SKM-1 (cell line): ENCODE data around the gene LRRC40.
"Not testable (repeated sequence)": the region's sequence is repeated elsewhere in the genome, so short reads cannot be mapped to it uniquely, and the experiment has no call there.

Experiments used
- DNase-seq: peaks from one replicate; lab custom pipeline; 2025; ENCODE audit not compliant: unreplicated experiment; lab: John Stamatoyannopoulos, UW

Gene LRRC40

DNA sequence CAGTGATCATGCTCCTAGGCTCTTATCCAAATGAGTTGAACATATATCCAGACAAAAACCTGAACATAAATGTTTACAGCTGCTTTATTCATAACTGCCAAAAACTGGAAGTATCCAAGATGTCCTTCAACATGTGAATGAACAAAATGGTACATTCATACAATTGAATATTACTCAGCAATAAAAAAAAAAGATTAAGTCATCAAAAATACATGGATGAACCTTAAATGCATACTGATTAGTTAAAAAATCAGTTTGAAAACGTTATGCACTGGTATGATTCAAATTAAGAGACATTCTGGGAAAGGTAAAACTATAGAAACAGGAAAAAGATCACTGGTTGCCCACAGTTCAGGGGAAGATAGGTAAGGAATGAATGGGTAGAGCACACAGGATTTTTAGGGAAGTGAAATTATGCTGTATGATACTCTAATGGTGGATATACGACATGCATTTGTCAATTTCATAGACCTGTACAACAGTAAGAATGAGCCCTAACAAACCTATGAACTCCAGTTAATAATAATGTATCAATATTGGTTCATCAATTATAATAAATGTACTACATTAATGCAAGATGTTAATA, 3.1 kb downstream of the LRRC40 start:
- DNase-seq, result no peak

DNA sequence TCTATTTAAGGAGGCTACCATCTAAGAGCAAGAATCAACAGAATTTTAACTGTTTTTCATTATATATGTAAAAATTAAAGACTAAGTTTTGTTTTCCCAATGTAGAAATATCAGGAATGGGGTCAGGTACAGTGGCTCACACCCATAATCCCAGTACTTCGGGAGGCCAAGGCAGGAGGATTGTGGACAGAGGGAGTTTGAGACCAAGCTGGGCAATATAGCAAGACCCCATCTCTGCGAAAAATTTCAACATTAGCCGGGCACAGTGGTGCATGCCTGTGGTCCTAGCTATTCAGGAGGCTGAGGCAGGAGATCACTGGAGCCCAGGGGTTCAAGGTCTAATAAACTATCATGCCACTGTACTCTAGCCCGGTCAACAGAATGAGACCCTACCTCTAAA, 5.3 kb downstream of the LRRC40 start:
- DNase-seq, result no peak

DNA sequence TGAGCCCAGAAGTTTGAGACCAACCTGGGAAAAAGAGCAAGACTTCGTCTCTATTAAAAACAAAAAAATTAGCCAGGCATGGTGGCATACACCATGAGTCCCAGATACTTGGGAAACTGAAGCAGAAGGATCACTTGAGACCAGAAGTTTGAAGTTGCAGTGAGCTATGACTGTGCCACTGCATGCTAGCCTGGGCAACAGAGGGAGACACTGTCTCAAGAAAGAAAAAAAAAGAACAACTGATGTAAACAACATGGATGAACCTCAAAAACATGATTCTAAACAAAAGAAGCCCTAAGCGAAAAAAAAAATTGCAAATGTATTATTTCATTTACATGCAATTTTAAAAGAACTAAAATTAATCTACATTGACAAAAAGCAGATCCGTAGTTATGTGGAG, 9.0 kb downstream of the LRRC40 start:
- no peak for DNase-seq

GRCh38 chr1:70195342-70195741, 10.0 kb downstream of the LRRC40 start:
- no peak for DNase-seq

- no peak for DNase-seq
These were observed 10.8 kb downstream of the LRRC40 start for GRCh38 chr1:70194601-70195000.

DNA sequence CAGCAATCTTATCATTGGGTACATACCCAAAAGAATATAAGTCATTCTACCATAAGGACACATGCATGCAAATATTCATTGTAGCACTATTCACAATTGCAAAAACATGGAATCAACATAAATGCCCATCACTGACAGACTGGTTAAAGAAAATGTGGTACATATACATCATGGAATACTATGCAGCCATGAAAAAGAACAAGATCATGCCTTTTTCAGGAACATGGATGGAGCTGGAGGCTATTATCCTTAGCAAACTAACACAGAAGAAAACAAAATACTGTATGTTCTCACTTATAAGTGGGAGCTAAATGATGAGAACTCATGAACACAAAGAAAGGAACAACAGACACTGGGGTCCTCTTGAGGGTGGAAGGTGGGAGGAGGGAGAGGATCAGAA, 12.9 kb downstream of the LRRC40 start:
- DNase-seq, result not testable (repeated sequence)

GRCh38 chr1:70190180-70190579, 15.2 kb downstream of the LRRC40 start:
- DNase-seq, result no peak

DNA sequence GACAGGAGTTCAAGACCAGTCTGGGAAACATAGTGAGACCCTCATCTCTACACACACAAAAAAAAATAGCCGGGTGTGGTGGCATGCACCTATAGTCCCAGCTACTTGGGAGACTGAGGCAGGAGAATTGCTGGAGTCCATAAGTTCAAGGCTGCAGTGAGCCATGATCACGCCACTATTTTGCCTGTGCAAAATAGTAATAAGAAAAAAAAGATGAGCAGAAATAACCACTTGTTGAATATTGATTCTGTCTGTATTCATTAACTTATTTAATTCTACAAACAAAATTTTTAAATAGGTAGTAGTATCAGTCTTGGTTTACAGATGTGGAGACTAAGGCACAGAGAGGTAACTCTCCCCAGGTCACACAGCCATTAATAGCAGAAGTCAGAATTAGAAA, 16.9 kb downstream of the LRRC40 start:
- DNase-seq, result no peak

DNA sequence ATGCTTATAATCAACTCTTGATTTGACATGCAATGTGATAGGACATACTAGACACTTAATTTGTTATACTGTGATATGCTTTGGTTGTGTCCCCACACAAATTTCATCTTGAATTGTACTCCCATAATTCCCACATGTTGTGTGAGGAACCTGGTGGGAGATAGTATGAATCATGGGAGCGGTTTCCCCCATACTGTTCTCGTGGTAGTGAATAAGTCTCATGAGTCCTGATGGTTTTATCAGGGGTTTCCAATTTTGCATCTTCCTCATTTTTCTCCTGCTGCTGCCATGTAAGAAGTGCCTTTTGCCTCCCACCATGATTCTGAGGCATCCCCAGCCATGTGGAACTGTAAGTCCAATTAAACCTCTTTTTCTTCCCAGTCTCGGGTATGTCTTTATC, 20.2 kb downstream of the LRRC40 start:
- DNase-seq, result not testable (repeated sequence)

DNA sequence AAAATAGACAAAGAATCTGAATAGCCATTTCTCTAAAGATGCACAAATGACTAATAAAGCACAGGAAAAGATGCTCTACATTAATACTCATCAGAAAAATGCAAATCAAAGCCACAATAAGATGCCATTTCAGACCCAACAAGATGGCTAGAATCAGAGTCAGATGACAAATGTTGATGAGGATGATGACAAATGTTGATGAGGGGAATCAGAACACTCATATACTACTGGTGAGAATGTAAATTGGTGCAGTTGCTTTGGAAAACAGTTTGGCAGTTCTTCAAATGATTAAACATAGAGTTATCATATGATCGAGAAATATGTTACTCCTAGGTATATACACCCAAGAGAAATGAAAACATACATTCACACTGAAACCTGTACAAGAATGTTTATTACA, 33.9 kb downstream of the LRRC40 start:
- no peak for DNase-seq

GRCh38 chr1:70169018-70169839, 36.1 kb downstream of the LRRC40 start:
- no peak for DNase-seq

DNA sequence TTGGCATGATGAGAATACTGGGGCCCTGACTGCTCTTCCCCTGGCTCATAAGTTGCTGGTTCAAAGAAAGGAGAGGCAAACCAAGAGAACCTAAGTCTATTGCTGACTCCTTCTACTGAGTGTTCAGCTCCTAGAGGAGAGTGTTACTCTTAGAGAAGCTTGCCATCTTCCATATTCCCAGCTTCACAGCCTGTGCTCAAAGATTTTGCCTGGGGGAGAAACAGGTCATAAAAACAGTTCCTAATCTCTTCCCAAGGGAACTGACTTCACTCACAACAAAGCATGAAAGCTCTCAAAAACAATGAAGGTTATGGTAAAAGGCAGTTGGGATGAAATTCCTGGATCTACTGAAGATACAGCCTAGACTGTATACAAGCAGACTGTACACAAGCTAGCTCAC, 37.1 kb downstream of the LRRC40 start:
- DNase-seq, result no peak

GRCh38 chr1:70164350-70164749, 41.0 kb downstream of the LRRC40 start:
- DNase-seq, result no peak

DNA sequence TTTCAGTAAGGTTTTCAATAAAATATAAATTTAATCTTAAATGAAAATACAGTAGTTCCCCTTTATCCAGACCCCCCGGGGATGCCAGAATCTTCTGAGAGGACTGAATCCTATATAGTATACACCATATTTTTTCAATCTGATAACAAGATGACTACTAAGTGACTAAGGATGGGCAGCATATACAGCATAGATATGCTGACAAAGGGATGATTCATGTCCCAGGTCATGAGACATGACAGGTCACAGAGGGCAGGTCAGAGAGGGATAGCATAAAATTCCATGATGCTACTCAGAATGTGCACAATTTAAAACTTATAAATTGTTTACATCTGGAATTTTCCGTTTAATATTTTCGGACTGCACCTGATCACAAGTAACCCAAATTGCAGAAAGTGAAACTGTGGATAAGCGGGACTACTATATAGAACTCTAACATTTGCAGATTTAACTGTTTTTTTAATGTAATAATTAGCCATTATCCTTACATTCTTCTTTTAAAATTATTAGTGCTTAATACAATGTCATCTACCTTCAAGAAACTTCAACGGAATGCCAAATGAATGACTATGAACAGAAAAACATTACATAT, 48.8 kb downstream of the LRRC40 start:
- DNase-seq, result no peak

DNA sequence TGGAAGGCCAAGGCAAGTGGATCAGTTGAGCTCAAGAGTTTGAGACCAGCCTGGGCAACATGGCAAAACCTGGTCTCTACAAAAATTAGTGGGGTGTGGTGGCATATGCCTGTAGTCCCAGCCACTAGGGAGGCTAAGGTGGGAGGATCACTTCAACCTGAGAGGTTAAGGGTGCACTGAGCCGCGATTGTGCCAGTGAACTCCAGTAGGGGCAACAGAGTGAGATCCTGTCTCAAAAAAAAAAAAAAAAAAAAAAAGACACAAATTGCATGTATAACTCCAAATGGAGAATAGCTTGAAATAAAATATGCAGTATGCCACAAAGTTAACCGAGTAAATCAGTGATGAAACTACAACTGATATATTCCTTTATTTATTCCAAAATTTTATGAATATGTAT, 51.6 kb downstream of the LRRC40 start:
- no peak for DNase-seq

- DNase-seq, result no peak
These were observed 54.9 kb downstream of the LRRC40 start for GRCh38 chr1:70150444-70150843.

DNA sequence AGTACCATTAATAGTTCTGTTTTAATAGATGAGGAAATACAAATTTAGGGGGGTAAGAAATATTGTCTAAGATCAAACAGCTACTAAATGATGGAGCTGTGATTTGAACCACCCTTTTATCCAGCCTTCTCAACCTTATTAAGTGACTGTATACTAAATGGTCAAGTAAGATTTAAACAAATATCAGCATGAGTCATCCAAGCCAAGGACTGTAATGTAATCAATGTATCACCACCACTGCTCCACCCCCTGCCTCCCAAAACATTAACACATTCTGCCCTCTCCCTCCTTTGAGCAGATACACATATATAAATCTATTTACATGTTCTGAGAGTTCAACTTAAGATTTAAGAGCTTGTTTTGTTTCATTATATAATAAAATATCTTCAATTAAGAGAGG, 58.9 kb downstream of the LRRC40 start:
- DNase-seq, result no peak

GRCh38 chr1:70143048-70143659, 62.2 kb downstream of the LRRC40 start:
- no peak for DNase-seq

GRCh38 chr1:70142075-70142474, 63.3 kb downstream of the LRRC40 start:
- no peak for DNase-seq

- no peak for DNase-seq
These were observed 64.5 kb downstream of the LRRC40 start for GRCh38 chr1:70140894-70141293.

- no peak for DNase-seq
These were observed 65.0 kb downstream of the LRRC40 start for GRCh38 chr1:70140343-70140742.

- no peak for DNase-seq
These were observed 71.2 kb downstream of the LRRC40 start for GRCh38 chr1:70134148-70134547.
